ENCODE data around the gene NUB1. TPM values are rescaled to one million over a fixed set of nuclear protein-coding genes. Genes with fewer than 3 reads are reported as not detected.

Gene NUB1
- total and polyA plus RNA-seq, 5 donors from 2014 or later, result 51.0 to 65.2 (median 53.8) TPM

GRCh38 chr7:151410405-151411390 is 69.1 kb downstream of the NUB1 start:
- Mint-ChIP-seq H3K27ac (peak overlapping the region in 1 of 3 donors; percentile 67), H3K9me3 (peaks cover 0 to 3% (median 0%) of the 10 kb centered on the region in 7 donors), H3K4me1 (peaks cover 0 to 24% (median 6%) of the 10 kb centered on the region in 4 donors), H3K36me3 (no peaks in the 10 kb centered on the region), H3K27me3 (peaks cover 76% of the 10 kb centered on the region), H3K4me3 (peak overlapping the region in 2 of 4 donors; percentile 56 to 62)
- ATAC-seq (ENCODE audit: low read depth in 2 of 2), result no peak
- Histone ChIP-seq H3K4me1 (ENCODE audit: control insufficient read depth, insufficient read depth, low read length, poor library complexity, severe bottlenecking) (peaks cover 25% of the 10 kb centered on the region), H3K27me3 (ENCODE audit: control insufficient read depth, insufficient read depth, low read length) (peaks cover 22% of the 10 kb centered on the region), H3K36me3 (ENCODE audit: control insufficient read depth, insufficient read depth, low read length) (no peaks in the 10 kb centered on the region), H3K27ac (ENCODE audit: insufficient read depth, low read length, poor library complexity, severe bottlenecking) (no peak overlapping the region), H3K9me3 (ENCODE audit: control insufficient read depth in 2 of 2, low read length in 2 of 2) (no peaks in the 10 kb centered on the region), H3K4me3 (ENCODE audit: low read depth, low read length) (no peak overlapping the region)
- DNase-seq, result no peak

- H3K4me1 ChIP-seq (ENCODE audit: control insufficient read depth, insufficient read depth, low read length, poor library complexity, severe bottlenecking), result peaks cover 25% of the 10 kb centered on the region
- no peak overlapping the region for H3K4me3 Mint-ChIP-seq
- peaks cover 22% of the 10 kb centered on the region for H3K27me3 ChIP-seq (ENCODE audit: control insufficient read depth, insufficient read depth, low read length)
- H3K27ac ChIP-seq (ENCODE audit: insufficient read depth, low read length, poor library complexity, severe bottlenecking), result no peak overlapping the region
- H3K9me3 ChIP-seq (ENCODE audit: control insufficient read depth in 2 of 2, low read length in 2 of 2), result no peaks in the 10 kb centered on the region
- no peaks in the 10 kb centered on the region for H3K36me3 ChIP-seq (ENCODE audit: control insufficient read depth, insufficient read depth, low read length)
- ATAC-seq (ENCODE audit: low read depth in 2 of 2) (no peak), DNase-seq (no peak)
- peaks cover 0 to 24% (median 6%) of the 10 kb centered on the region in 4 donors for H3K4me1 Mint-ChIP-seq
- H3K27me3 Mint-ChIP-seq, result peaks cover 68% of the 10 kb centered on the region
- H3K27ac Mint-ChIP-seq, result no peak overlapping the region
- no peaks in the 10 kb centered on the region for H3K36me3 Mint-ChIP-seq
- H3K4me3 ChIP-seq (ENCODE audit: low read depth, low read length), result no peak overlapping the region
- peaks cover 0 to 3% (median 0%) of the 10 kb centered on the region in 7 donors for H3K9me3 Mint-ChIP-seq
Measured at GRCh38 chr7:151411551-151411950, 69.9 kb downstream of the NUB1 start.

GRCh38 chr7:151412318-151412717 is 70.7 kb downstream of the NUB1 start:
- Histone ChIP-seq H3K4me3 (ENCODE audit: low read depth, low read length) (no peak overlapping the region), H3K9me3 (ENCODE audit: control insufficient read depth in 2 of 2, low read length in 2 of 2) (no peaks in the 10 kb centered on the region), H3K4me1 (ENCODE audit: control insufficient read depth, insufficient read depth, low read length, poor library complexity, severe bottlenecking) (peaks cover 25% of the 10 kb centered on the region), H3K27ac (ENCODE audit: insufficient read depth, low read length, poor library complexity, severe bottlenecking) (no peak overlapping the region), H3K36me3 (ENCODE audit: control insufficient read depth, insufficient read depth, low read length) (no peaks in the 10 kb centered on the region), H3K27me3 (ENCODE audit: control insufficient read depth, insufficient read depth, low read length) (peaks cover 22% of the 10 kb centered on the region)
- Mint-ChIP-seq H3K27ac (no peak overlapping the region), H3K4me1 (peaks cover 0 to 24% (median 6%) of the 10 kb centered on the region in 4 donors), H3K27me3 (peaks cover 61% of the 10 kb centered on the region), H3K36me3 (no peaks in the 10 kb centered on the region), H3K4me3 (no peak overlapping the region), H3K9me3 (peaks cover 0 to 4% (median 0%) of the 10 kb centered on the region in 7 donors)
- ATAC-seq (ENCODE audit: low read depth in 2 of 2) (no peak), DNase-seq (no peak)

GRCh38 chr7:151413241-151413640 is 71.6 kb downstream of the NUB1 start:
- Histone ChIP-seq H3K4me1 (ENCODE audit: control insufficient read depth, insufficient read depth, low read length, poor library complexity, severe bottlenecking) (peaks cover 25% of the 10 kb centered on the region), H3K36me3 (ENCODE audit: control insufficient read depth, insufficient read depth, low read length) (no peaks in the 10 kb centered on the region), H3K27ac (ENCODE audit: insufficient read depth, low read length, poor library complexity, severe bottlenecking) (no peak overlapping the region), H3K27me3 (ENCODE audit: control insufficient read depth, insufficient read depth, low read length) (peaks cover 22% of the 10 kb centered on the region), H3K9me3 (ENCODE audit: control insufficient read depth in 2 of 2, low read length in 2 of 2) (no peaks in the 10 kb centered on the region), H3K4me3 (ENCODE audit: low read depth, low read length) (no peak overlapping the region)
- Mint-ChIP-seq H3K27me3 (peaks cover 65% of the 10 kb centered on the region), H3K27ac (no peak overlapping the region), H3K4me3 (peak overlapping the region in 2 of 4 donors; percentile 4 to 16), H3K9me3 (peaks cover 0 to 6% (median 0%) of the 10 kb centered on the region in 7 donors), H3K4me1 (peaks cover 0 to 24% (median 6%) of the 10 kb centered on the region in 4 donors), H3K36me3 (no peaks in the 10 kb centered on the region)
- DNase-seq, result no peak
- ATAC-seq (ENCODE audit: low read depth in 2 of 2), result no peak

GRCh38 chr7:151415375-151416105 is 73.9 kb downstream of the NUB1 start:
- H3K27me3 Mint-ChIP-seq, result peaks cover 55% of the 10 kb centered on the region
- Histone ChIP-seq H3K36me3 (ENCODE audit: control insufficient read depth, insufficient read depth, low read length) (no peaks in the 10 kb centered on the region), H3K27me3 (ENCODE audit: control insufficient read depth, insufficient read depth, low read length) (peaks cover 22% of the 10 kb centered on the region), H3K27ac (ENCODE audit: insufficient read depth, low read length, poor library complexity, severe bottlenecking) (no peak overlapping the region), H3K4me1 (ENCODE audit: control insufficient read depth, insufficient read depth, low read length, poor library complexity, severe bottlenecking) (peaks cover 3% of the 10 kb centered on the region), H3K4me3 (ENCODE audit: low read depth, low read length) (no peak overlapping the region), H3K9me3 (ENCODE audit: control insufficient read depth in 2 of 2, low read length in 2 of 2) (peaks cover 8 to 11% of the 10 kb centered on the region in 2 experiments)
- DNase-seq (no peak), ATAC-seq (ENCODE audit: low read depth in 2 of 2) (no peak)
- H3K36me3 Mint-ChIP-seq, result no peaks in the 10 kb centered on the region
- H3K4me1 Mint-ChIP-seq, result peaks cover 0 to 15% (median 2%) of the 10 kb centered on the region in 4 donors
- H3K4me3 Mint-ChIP-seq, result no peak overlapping the region
- peaks cover 0 to 16% (median 2%) of the 10 kb centered on the region in 7 donors for H3K9me3 Mint-ChIP-seq
- no peak overlapping the region for H3K27ac Mint-ChIP-seq

GRCh38 chr7:151416112-151416940 is 74.7 kb downstream of the NUB1 start:
- no peaks in the 10 kb centered on the region for H3K36me3 Mint-ChIP-seq
- no peak overlapping the region for H3K27ac Mint-ChIP-seq
- no peak for ATAC-seq (ENCODE audit: low read depth in 2 of 2)

GRCh38 chr7:151416941-151417315 is 75.3 kb downstream of the NUB1 start:
- Mint-ChIP-seq H3K27me3 (peaks cover 43% of the 10 kb centered on the region), H3K4me3 (no peak overlapping the region), H3K9me3 (peaks cover 0 to 19% (median 2%) of the 10 kb centered on the region in 7 donors), H3K4me1 (peaks cover 0 to 9% (median 2%) of the 10 kb centered on the region in 4 donors), H3K36me3 (no peaks in the 10 kb centered on the region), H3K27ac (peak overlapping the region in 1 of 3 donors; percentile 50)
- H3K9me3 ChIP-seq (ENCODE audit: control insufficient read depth in 2 of 2, low read length in 2 of 2), result peaks cover 8 to 13% of the 10 kb centered on the region in 2 experiments
- DNase-seq (no peak), ATAC-seq (ENCODE audit: low read depth in 2 of 2) (no peak)
- no peaks in the 10 kb centered on the region for H3K4me1 ChIP-seq (ENCODE audit: control insufficient read depth, insufficient read depth, low read length, poor library complexity, severe bottlenecking)
- no peaks in the 10 kb centered on the region for H3K36me3 ChIP-seq (ENCODE audit: control insufficient read depth, insufficient read depth, low read length)
- H3K27ac ChIP-seq (ENCODE audit: insufficient read depth, low read length, poor library complexity, severe bottlenecking), result no peak overlapping the region
- H3K4me3 ChIP-seq (ENCODE audit: low read depth, low read length), result no peak overlapping the region
- H3K27me3 ChIP-seq (ENCODE audit: control insufficient read depth, insufficient read depth, low read length), result peaks cover 11% of the 10 kb centered on the region

More at GRCh38 chr7:151416112-151416940, 74.7 kb downstream of the NUB1 start:
- Histone ChIP-seq H3K27ac (ENCODE audit: insufficient read depth, low read length, poor library complexity, severe bottlenecking) (no peak overlapping the region), H3K4me1 (ENCODE audit: control insufficient read depth, insufficient read depth, low read length, poor library complexity, severe bottlenecking) (no peaks in the 10 kb centered on the region), H3K4me3 (ENCODE audit: low read depth, low read length) (no peak overlapping the region), H3K36me3 (ENCODE audit: control insufficient read depth, insufficient read depth, low read length) (no peaks in the 10 kb centered on the region), H3K9me3 (ENCODE audit: control insufficient read depth in 2 of 2, low read length in 2 of 2) (peaks cover 8 to 13% of the 10 kb centered on the region in 2 experiments), H3K27me3 (ENCODE audit: control insufficient read depth, insufficient read depth, low read length) (peaks cover 15% of the 10 kb centered on the region)
- Mint-ChIP-seq H3K4me1 (peaks cover 0 to 9% (median 2%) of the 10 kb centered on the region in 4 donors), H3K9me3 (peaks cover 0 to 17% (median 2%) of the 10 kb centered on the region in 7 donors), H3K27me3 (peaks cover 47% of the 10 kb centered on the region), H3K4me3 (no peak overlapping the region)
- DNase-seq, result no peak
